Chondrocyte (in vitro differentiated cells): ENCODE results near the gene PRKAR2B. TPM values are rescaled to one million over a fixed set of nuclear protein-coding genes. Genes with fewer than 3 reads are reported as not detected.

Experiments used
- DNase-seq: peaks from one replicate; pipeline ENCODE4 v3.0.0; 2021; ENCODE audit warnings: mixed read lengths, low spot score
- H3K27ac Mint-ChIP-seq: one replicate; pipeline ENCODE4 v1.8.0; 2021; ENCODE audit warnings: mild to moderate bottlenecking, moderate library complexity, mixed read lengths; ENCODE audit not compliant: unreplicated experiment
- H3K27me3 Mint-ChIP-seq: 2 replicates; pipeline ENCODE4 v1.8.0; 2021; ENCODE audit warnings: low read depth, mixed read lengths
- H3K36me3 Mint-ChIP-seq: 2 replicates; pipeline ENCODE4 v1.8.0; 2021; ENCODE audit warnings: low read depth, mixed read lengths
- H3K4me1 Mint-ChIP-seq: 2 replicates; pipeline ENCODE4 v1.8.0; 2021; ENCODE audit warnings: low read depth, mild to moderate bottlenecking, mixed read lengths
- H3K4me3 Mint-ChIP-seq: one replicate; pipeline ENCODE4 v1.8.0; 2021; ENCODE audit warnings: mild to moderate bottlenecking, moderate library complexity, mixed read lengths; ENCODE audit not compliant: unreplicated experiment
- H3K9me3 Mint-ChIP-seq: 2 replicates; pipeline ENCODE4 v1.8.0; 2021; ENCODE audit warnings: low read depth, mixed read lengths
- total RNA-seq: library from RNA; stranded (reverse); gene quantifications from 3 replicates; pipeline ENCODE4 v1.2.1, GENCODE V29; 2021
- TF ChIP-seq, protein P1 (sequence below): fragments of 200-600 bp; sonication (generic); IDR thresholded peaks from 2 replicates; pipeline ENCODE4 v1.5.0; 2021; ENCODE audit warnings: antibody characterized with exemption, mild to moderate bottlenecking, moderate library complexity

Gene PRKAR2B
- total RNA-seq, 1 donor from 2014 or later = 0.87 TPM

- Mint-ChIP-seq H3K9me3 (peaks cover 8% of the 10 kb centered on the region), H3K27ac (no peak overlapping the region), H3K27me3 (no peaks in the 10 kb centered on the region), H3K4me3 (no peak overlapping the region), H3K4me1 (no peaks in the 10 kb centered on the region), H3K36me3 (no peaks in the 10 kb centered on the region)
- DNase-seq = no peak
- TF ChIP-seq, protein P1, sequence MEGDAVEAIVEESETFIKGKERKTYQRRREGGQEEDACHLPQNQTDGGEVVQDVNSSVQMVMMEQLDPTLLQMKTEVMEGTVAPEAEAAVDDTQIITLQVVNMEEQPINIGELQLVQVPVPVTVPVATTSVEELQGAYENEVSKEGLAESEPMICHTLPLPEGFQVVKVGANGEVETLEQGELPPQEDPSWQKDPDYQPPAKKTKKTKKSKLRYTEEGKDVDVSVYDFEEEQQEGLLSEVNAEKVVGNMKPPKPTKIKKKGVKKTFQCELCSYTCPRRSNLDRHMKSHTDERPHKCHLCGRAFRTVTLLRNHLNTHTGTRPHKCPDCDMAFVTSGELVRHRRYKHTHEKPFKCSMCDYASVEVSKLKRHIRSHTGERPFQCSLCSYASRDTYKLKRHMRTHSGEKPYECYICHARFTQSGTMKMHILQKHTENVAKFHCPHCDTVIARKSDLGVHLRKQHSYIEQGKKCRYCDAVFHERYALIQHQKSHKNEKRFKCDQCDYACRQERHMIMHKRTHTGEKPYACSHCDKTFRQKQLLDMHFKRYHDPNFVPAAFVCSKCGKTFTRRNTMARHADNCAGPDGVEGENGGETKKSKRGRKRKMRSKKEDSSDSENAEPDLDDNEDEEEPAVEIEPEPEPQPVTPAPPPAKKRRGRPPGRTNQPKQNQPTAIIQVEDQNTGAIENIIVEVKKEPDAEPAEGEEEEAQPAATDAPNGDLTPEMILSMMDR = no peak
These were observed 17.3 kb upstream of the PRKAR2B start for GRCh38 chr7:107027208-107027607.

GRCh38 chr7:107029061-107029763 is 15.3 kb upstream of the PRKAR2B start:
- no peak overlapping the region for H3K4me3 Mint-ChIP-seq
- H3K9me3 Mint-ChIP-seq = no peaks in the 10 kb centered on the region
- DNase-seq = no peak
- no peak overlapping the region for H3K27ac Mint-ChIP-seq
- TF ChIP-seq, protein P1 = no peak
- H3K36me3 Mint-ChIP-seq = no peaks in the 10 kb centered on the region
- H3K4me1 Mint-ChIP-seq = no peaks in the 10 kb centered on the region
- no peaks in the 10 kb centered on the region for H3K27me3 Mint-ChIP-seq

DNA sequence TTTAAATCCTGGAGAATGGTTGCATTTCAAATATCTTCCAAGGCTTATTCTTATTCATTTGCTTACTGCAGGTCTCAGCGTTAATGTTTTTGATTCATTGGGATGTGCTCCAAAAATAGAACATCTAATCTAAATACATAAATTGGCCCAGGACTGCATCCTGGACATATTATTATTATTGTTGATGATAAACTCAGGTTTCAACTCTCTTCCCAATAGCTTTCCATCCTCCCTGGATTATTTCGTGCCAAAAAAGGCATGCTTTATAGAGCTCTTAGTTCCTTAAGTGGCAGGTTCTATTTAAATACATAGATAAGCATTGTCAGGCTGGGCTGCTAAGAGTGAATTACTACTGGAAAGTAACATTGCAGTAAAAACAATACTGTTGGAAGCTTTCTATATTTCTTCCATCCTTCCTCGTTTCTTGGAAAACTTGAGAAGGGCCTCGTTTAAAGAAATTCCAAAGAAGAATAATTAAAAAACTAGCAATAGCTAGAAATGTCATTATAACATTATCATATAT is 14.7 kb upstream of the PRKAR2B start:
- Mint-ChIP-seq H3K4me3 (no peak overlapping the region), H3K36me3 (no peaks in the 10 kb centered on the region), H3K27ac (no peak overlapping the region), H3K9me3 (no peaks in the 10 kb centered on the region), H3K27me3 (no peaks in the 10 kb centered on the region), H3K4me1 (no peaks in the 10 kb centered on the region)
- TF ChIP-seq, protein P1 = no peak
- DNase-seq = no peak

DNA sequence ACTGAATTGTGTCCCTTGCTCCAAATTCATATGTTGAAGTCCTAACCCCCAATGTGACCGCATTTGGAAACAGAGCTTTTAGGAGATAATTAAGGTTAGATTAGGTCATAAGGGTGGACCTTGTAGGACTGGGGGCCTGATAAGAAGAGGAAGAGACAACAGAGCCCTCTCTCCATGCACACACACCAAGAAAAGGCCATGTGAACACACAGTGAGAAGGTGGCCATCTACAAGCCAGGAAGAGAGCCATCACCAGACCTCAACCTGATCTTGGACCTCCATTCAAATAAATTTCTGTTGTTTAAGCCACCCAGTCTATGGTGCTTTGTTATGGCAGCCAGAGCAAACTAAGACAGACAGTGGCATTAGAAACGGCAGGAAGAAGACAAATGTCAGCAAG is 12.5 kb upstream of the PRKAR2B start:
- DNase-seq = no peak
- TF ChIP-seq, protein P1 = no peak
- Mint-ChIP-seq H3K27ac (no peak overlapping the region), H3K4me3 (no peak overlapping the region), H3K27me3 (no peaks in the 10 kb centered on the region), H3K36me3 (no peaks in the 10 kb centered on the region), H3K4me1 (peaks cover 5% of the 10 kb centered on the region), H3K9me3 (peaks cover 7% of the 10 kb centered on the region)

GRCh38 chr7:107032720-107033438 is 11.6 kb upstream of the PRKAR2B start:
- H3K36me3 Mint-ChIP-seq = no peaks in the 10 kb centered on the region
- peaks cover 5% of the 10 kb centered on the region for H3K4me1 Mint-ChIP-seq
- no peak for DNase-seq
- peaks cover 7% of the 10 kb centered on the region for H3K9me3 Mint-ChIP-seq
- H3K27ac Mint-ChIP-seq = no peak overlapping the region
- no peak overlapping the region for H3K4me3 Mint-ChIP-seq
- TF ChIP-seq, protein P1 = no peak
- H3K27me3 Mint-ChIP-seq = no peaks in the 10 kb centered on the region
